Osteoblast (primary cell): Measurements from ENCODE around the gene FBRS. TPM values are rescaled to one million over a fixed set of nuclear protein-coding genes. Genes with fewer than 3 reads are reported as not detected.
A peak's percentile ranks its signal among the peaks of the same experiment; 100 is the strongest.
"Not testable (repeated sequence)": the region's sequence is repeated elsewhere in the genome, so short reads cannot be mapped to it uniquely, and the experiment has no call there.

Experiments
- DNase-seq: peaks from one replicate; pipeline ENCODE4 v3.0.0; 2011; ENCODE audit warnings: low spot score, mixed read lengths; ENCODE audit not compliant: insufficient read length; ENCODE audit errors: missing footprints
- H2AFZ ChIP-seq: 2 replicates; pipeline ENCODE4 v1.6.0; 2011; ENCODE audit warnings: mild to moderate bottlenecking, low read length
- H3K27ac ChIP-seq: 2 replicates; pipeline ENCODE4 v1.5.1; 2011; ENCODE audit warnings: mild to moderate bottlenecking, low read depth, low read length, moderate library complexity
- H3K27me3 ChIP-seq: 2 replicates; pipeline ENCODE4 v1.6.0; 2012; ENCODE audit warnings: mild to moderate bottlenecking, control low read depth, inconsistent platforms, low read length, moderate library complexity; ENCODE audit not compliant: insufficient read depth
- H3K36me3 ChIP-seq: 2 replicates; pipeline ENCODE4 v1.5.1; 2011; ENCODE audit warnings: mild to moderate bottlenecking, low read length, control low read depth, moderate library complexity; ENCODE audit not compliant: insufficient read depth
- H3K4me1 ChIP-seq: 2 replicates; pipeline ENCODE4 v1.5.1; 2011; ENCODE audit warnings: mild to moderate bottlenecking, low read length, control low read depth, moderate library complexity; ENCODE audit not compliant: insufficient read depth
- H3K4me2 ChIP-seq: 2 replicates; pipeline ENCODE4 v1.6.0; 2011; ENCODE audit warnings: mild to moderate bottlenecking, low read length; ENCODE audit not compliant: insufficient read depth
- H3K4me3 ChIP-seq: fragments of 200-600 bp; sonication (generic); 3 replicates; pipeline ENCODE4 v1.5.1; 2012; ENCODE audit warnings: mild to moderate bottlenecking, low read length, inconsistent platforms; ENCODE audit not compliant: insufficient read depth
- H3K79me2 ChIP-seq: 2 replicates; pipeline ENCODE4 v1.6.0; 2012; ENCODE audit warnings: mild to moderate bottlenecking, low read length, control low read depth, inconsistent platforms; ENCODE audit not compliant: insufficient read depth
- H3K9me3 ChIP-seq: 2 replicates; pipeline ENCODE4 v1.5.1; 2011; ENCODE audit warnings: low read depth, low read length, control low read depth
- H4K20me1 ChIP-seq: 2 replicates; pipeline ENCODE4 v1.6.0; 2012; ENCODE audit warnings: mild to moderate bottlenecking, low read length, control low read depth; ENCODE audit not compliant: insufficient read depth
- total RNA-seq: library from RNA; depleted of rRNA; stranded (reverse); fragments of >200 nt; gene quantifications from 2 replicates; pipeline ENCODE4 v1.2.3, GENCODE V29; 2012
- TF ChIP-seq, protein P1 (sequence below): IDR thresholded peaks from 2 replicates; pipeline ENCODE4 v1.5.1; 2011; ENCODE audit warnings: mild to moderate bottlenecking, low read depth, low read length, moderate library complexity; ENCODE audit errors: extremely low read depth

The FBRS gene
- total RNA-seq, 1 donor = 30.8 TPM

GRCh38 chr16:30699615-30700099 lies 41.4 kb downstream of the FBRS start:
- no peak for DNase-seq
- peaks cover 16% of the 10 kb centered on the region for H3K4me1 ChIP-seq
- peak overlapping the region; percentile 83 for H3K4me2 ChIP-seq
- peaks cover 22% of the 10 kb centered on the region for H4K20me1 ChIP-seq
- no peaks in the 10 kb centered on the region for H3K9me3 ChIP-seq
- peaks cover 28% of the 10 kb centered on the region for H3K36me3 ChIP-seq
- peak overlapping the region; percentile 98 for H3K4me3 ChIP-seq
- H3K27me3 ChIP-seq = no peaks in the 10 kb centered on the region
- peak overlapping the region; percentile 99 for H3K27ac ChIP-seq
- H3K79me2 ChIP-seq = peaks cover 47% of the 10 kb centered on the region
- TF ChIP-seq, protein P1, sequence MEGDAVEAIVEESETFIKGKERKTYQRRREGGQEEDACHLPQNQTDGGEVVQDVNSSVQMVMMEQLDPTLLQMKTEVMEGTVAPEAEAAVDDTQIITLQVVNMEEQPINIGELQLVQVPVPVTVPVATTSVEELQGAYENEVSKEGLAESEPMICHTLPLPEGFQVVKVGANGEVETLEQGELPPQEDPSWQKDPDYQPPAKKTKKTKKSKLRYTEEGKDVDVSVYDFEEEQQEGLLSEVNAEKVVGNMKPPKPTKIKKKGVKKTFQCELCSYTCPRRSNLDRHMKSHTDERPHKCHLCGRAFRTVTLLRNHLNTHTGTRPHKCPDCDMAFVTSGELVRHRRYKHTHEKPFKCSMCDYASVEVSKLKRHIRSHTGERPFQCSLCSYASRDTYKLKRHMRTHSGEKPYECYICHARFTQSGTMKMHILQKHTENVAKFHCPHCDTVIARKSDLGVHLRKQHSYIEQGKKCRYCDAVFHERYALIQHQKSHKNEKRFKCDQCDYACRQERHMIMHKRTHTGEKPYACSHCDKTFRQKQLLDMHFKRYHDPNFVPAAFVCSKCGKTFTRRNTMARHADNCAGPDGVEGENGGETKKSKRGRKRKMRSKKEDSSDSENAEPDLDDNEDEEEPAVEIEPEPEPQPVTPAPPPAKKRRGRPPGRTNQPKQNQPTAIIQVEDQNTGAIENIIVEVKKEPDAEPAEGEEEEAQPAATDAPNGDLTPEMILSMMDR = no peak
- H2AFZ ChIP-seq = no peak overlapping the region

DNA sequence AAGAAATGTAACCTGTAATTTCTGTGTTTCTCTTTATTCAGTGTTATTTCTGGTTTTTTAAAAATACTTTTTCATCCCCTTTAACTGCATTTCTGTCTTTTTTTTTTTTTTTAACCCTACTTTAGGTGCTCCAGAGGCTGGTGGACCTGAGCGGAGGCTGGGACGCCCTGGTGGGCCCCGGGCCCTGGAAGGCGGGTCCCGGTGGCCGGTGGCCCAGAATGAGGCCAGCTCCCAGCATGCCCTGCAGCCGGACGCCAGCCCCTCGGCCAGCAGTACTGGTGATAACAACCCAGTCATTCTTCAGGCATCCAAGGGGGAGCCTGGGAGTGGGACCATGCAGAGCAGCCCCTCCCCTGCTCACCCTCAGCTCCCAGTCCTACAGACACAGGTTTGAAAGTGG lies 42.3 kb downstream of the FBRS start:
- peaks cover 35% of the 10 kb centered on the region for H3K36me3 ChIP-seq
- DNase-seq = peak; percentile 88

DNA sequence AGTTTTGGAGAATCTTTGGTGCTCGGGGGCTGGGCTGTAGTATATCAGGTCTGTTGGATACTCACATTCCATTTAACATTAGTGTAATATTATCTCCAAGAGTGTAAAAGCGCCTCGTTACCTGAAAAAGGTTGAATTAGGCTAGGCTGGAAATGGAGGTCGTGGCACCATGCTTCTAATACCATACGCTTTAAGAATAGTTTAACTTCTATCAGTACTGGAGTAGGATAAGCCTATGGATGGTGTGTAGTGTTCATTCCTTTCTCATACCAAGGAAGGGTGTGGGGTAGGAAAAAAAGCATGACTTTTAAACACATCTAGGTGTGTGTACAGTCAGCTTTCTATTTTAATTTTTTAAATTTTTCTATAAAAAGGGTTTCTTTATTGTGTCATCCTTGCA lies 42.7 kb downstream of the FBRS start:
- H2AFZ ChIP-seq = no peak overlapping the region
- peak overlapping the region; percentile 12 for H3K27ac ChIP-seq
- H3K9me3 ChIP-seq = no peaks in the 10 kb centered on the region
- peaks cover 40% of the 10 kb centered on the region for H3K36me3 ChIP-seq
- no peak overlapping the region for H3K4me3 ChIP-seq
- TF ChIP-seq, protein P1 = no peak
- H3K27me3 ChIP-seq = no peaks in the 10 kb centered on the region
- peaks cover 22% of the 10 kb centered on the region for H4K20me1 ChIP-seq
- no peak for DNase-seq
- peaks cover 16% of the 10 kb centered on the region for H3K4me1 ChIP-seq
- H3K79me2 ChIP-seq = peaks cover 48% of the 10 kb centered on the region
- H3K4me2 ChIP-seq = no peak overlapping the region

More for the DNA sequence above, 42.3 kb downstream of the FBRS start:
- peaks cover 16% of the 10 kb centered on the region for H3K4me1 ChIP-seq
- H3K27ac ChIP-seq = peak overlapping the region; percentile 12
- H3K4me3 ChIP-seq = no peak overlapping the region
- peaks cover 22% of the 10 kb centered on the region for H4K20me1 ChIP-seq
- H3K27me3 ChIP-seq = no peaks in the 10 kb centered on the region
- TF ChIP-seq, protein P1 = no peak
- H3K9me3 ChIP-seq = no peaks in the 10 kb centered on the region
- H3K4me2 ChIP-seq = peak overlapping the region; percentile 83
- no peak overlapping the region for H2AFZ ChIP-seq
- H3K79me2 ChIP-seq = peaks cover 48% of the 10 kb centered on the region

DNA sequence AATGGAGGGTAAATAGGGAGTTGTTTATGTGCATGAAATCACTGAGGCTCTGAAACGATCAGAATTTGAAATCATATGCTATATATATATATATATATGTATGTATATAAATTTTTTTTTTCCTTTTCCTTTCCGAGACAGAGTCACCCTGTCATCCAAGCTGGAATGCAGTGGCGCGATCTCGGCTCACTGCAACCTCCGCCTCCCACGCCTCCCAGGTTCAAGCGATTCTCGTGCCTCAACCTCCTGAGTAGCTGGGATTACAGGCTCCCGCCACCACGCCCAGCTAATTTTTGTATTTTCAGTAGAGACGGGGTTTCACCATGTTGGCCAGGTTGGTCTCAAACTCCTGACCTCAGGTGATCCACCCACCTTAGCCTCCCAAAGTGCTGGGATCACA lies 44.8 kb downstream of the FBRS start:
- not testable (repeated sequence) for H2AFZ ChIP-seq, H3K27me3 ChIP-seq, H3K4me3 ChIP-seq, H3K4me1 ChIP-seq, H3K27ac ChIP-seq, H3K9me3 ChIP-seq, H3K4me2 ChIP-seq, DNase-seq
- peaks cover 48% of the 10 kb centered on the region for H3K79me2 ChIP-seq
- peaks cover 27% of the 10 kb centered on the region for H4K20me1 ChIP-seq
- peaks cover 61% of the 10 kb centered on the region for H3K36me3 ChIP-seq
